Esophagus squamous epithelium (tissue), 4 donors: ENCODE measurements around the gene PDE3A.

Source experiments
- CTCF ChIP-seq, 6 experiments: fragments of 450-650 bp in 4 of 6; fragments of 200-600 bp in 2 of 6; sonication (generic) in 2 of 6; IDR thresholded peaks; one replicate each; pipeline ENCODE4 v1.5.1; 2016 to 2019; ENCODE audit warnings: antibody characterized with exemption in 6 of 6, mild to moderate bottlenecking in 4 of 6, moderate library complexity in 4 of 6
- POLR2A ChIP-seq, 4 donors: fragments of 450-650 bp; IDR thresholded peaks; one replicate each; pipeline ENCODE4 v1.6.1; 2017; ENCODE audit warnings: antibody characterized with exemption in 4 of 4, mild to moderate bottlenecking in 4 of 4, moderate library complexity in 3 of 4

DNA sequence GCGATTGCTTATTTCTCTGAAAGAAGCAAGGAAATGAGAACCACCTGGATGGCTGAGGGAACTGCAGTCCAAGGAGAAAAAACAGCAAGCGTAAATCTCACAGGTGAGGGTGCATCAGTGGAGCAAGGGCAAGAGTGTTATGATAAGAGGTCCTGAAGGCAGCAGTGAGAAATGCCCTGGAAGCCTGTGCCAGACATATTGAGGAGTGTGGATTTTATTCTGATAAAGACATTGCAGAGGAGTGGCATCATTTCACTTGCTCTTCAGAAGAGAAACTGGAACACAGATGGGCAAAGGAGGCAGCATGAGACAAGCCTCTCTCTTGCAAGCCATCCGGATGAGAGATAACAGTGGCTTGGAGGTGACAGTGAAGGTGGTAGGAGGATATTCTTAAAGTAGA lies 78.5 kb downstream of the PDE3A start:
- TF ChIP-seq CTCF (IDR thresholded peaks at IDR 0.05) (no peak), POLR2A (IDR thresholded peaks at IDR 0.05) (no peak)
